GM19452 (cell line): ENCODE data around the gene SCAPER.

ENCODE experiments used
- ATAC-seq: cut with Tn5 transposase; IDR thresholded peaks from one replicate; pipeline ENCODE4 v1.9.1; 2021; ENCODE audit not compliant: unreplicated experiment

The SCAPER gene

DNA sequence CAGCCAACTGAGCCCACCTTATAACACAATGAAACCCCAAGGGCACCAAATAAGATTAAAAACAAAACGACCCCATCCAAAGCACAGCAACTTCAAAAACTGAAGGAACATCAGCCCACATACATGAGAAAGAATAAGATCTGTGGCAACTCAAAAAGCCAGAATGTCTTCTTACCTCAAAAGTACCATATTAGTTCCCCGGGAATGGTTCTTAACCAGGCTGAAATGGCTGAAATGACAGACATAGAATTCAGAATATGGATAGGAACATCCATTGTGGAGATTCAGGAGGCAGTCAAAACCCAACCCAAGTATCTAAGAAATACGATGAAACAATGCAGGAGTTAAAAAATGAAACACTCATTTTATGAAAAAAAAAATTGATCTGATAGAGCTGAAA, 222.3 kb downstream of the SCAPER start:
- ATAC-seq: no peak

- ATAC-seq: no peak
Measured at GRCh38 chr15:76682259-76682658, 222.9 kb downstream of the SCAPER start.

- no peak for ATAC-seq
Measured at GRCh38 chr15:76678766-76679165, 226.4 kb downstream of the SCAPER start.

DNA sequence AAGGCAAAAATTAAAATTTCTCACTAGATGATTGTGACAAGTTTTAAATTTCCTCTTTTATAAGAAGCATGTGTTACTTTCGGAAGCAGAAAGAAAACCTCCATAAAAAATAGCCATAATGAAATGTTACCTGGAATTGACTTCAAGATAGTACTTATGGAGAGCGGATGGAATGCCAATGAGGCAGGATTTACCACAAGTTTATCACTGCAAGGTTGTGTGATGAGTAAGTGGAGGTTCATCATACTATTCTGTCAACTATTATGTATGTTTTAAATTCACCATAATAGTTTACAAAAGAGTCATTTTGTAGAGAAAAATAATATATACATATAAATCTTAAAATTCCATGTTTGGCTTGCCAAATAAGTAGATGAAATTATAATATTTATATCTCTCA, 230.3 kb downstream of the SCAPER start:
- no peak for ATAC-seq

DNA sequence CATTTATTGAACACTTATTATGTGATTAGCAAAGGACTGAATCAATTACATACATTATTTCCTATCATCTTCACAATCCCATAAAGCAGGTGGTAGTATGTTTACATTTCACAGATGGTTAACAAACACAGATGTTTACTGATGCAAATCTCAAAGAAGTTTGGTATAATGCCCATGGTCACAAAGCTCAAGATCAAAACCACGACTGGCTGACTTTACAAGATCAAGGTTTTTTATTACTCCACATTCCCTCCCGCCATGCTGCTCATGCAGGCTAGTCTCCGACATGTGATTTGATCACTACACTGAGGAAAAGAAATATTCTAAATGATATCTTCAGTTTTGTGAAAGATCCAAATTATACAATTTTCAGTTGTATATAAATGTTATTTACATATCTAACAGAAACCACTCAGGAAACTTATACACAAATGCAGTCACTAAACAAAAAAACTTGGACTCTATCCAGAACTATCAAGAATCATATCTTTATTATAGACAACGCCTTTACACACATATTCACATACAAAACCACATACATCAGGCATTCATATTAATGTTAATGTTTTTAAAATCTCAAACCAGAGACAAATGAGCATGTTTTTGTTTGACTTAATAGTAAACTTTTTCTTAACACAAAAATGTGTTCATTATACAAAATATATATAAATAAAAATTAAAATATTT, 235.5 kb downstream of the SCAPER start:
- no peak for ATAC-seq

DNA sequence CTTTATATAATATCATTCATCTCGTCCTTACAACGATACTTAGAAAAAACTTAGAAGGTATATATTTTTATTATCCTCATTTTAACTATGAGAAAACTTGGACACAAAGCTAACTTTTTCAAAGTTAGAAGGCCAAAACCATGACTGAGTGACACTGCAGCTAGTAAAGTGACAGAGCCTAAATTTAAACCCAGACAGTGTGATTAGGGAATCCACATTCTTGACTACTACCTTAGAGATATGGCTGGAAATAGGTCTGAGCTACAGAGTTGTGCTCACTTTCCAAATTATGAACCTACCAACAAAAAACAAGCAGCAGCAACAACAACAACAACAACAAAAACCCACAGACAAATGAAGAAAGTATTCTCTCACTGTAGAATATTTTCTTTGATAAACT, 236.2 kb downstream of the SCAPER start:
- ATAC-seq: no peak

DNA sequence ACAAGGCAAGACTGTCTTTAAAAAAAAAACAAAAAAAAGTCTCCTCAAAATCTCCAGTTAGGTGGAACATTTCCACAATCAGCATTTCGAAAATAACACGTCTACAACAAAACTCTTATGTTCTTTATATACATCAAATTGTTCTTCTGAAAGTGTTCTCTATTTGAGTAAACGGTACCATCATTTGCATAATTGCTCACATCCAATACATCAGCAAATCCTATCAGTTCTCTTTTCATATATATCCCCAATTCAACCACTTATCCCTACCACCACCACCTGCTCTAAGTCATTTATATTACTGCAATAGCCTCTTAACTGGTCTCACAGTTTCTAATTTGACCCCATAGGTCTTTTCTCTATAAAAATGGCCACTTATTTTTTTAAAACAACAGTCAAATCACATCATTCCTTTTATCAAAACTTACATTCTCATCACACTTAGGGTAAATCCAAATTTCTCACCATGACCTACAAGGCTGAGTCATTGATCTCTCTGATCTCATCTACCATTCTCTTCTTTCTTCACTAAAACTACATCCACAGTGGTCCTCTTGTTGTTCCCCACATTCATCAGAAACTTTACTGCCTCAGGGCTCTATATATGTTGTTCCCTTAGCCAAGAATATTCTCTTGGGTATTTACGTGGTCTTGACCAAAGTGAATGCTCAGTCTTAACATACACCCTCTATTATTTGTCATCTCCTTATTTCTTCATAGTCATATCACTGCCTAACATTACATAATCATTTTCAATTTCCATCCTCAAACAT, 237.0 kb downstream of the SCAPER start:
- ATAC-seq: no peak

- ATAC-seq: no peak
Measured at GRCh38 chr15:76664895-76665294, 240.2 kb downstream of the SCAPER start.

GRCh38 chr15:76664411-76664810, 240.7 kb downstream of the SCAPER start:
- no peak for ATAC-seq

DNA sequence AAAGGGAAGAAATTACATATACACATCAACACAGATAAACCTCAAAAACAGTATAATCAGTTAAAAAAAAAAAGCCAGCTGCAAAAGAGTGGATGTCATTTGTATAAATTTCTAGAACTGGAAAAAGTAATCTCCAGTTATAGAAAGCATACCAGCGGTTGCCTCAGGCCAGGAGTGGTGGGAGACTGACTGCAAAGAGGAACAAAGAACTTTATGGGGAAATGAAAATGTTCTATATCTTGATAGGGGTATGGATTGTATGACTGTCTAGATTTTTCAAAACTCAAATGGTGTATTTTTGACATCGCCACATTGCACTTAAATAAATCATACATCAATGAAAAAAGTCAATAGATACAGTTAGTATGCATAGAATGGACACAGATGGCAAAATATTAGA, 241.6 kb downstream of the SCAPER start:
- no peak for ATAC-seq

DNA sequence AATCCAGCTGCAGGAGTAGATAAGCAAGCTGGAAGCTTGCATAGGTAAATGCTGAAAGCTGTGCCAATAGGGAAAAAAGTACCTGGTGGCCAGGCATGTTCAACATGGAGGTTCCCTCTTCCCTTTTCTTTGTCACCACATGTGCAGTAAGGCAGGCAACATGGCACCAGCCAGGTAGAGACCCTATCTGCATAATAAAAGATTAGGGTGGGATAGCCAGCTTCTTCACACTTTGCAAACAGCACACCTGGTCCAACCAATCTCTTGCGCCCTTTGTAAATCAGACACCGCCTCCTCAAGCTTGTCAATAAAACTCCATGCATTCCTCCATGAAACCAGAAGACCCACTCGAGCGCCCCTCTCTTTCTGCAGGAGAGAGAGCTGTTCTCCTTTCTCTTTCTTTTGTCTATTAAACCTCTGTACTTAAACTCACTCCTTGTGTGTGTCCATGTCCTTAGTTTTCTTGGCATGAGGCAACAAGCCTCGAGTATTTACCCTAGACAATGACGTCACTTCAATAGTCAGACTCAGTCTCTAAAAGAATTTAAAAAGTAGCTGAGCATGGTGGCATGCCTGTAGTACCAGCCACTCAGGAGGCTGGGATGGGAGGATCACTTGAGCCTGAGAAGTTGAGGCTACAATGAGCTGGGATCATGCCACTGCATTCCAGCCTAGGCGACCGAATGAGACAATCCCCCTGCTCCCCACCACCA, 256.3 kb downstream of the SCAPER start:
- no peak for ATAC-seq

- ATAC-seq: no peak
Measured at GRCh38 chr15:76647612-76648011, 257.5 kb downstream of the SCAPER start.

- ATAC-seq: no peak
Measured at GRCh38 chr15:76644646-76645045, 260.5 kb downstream of the SCAPER start.

- ATAC-seq: no peak
Measured at GRCh38 chr15:76642671-76643070, 262.5 kb downstream of the SCAPER start.

- ATAC-seq: no peak
Measured at GRCh38 chr15:76637166-76637565, 268.0 kb downstream of the SCAPER start.

GRCh38 chr15:76636059-76636458, 269.1 kb downstream of the SCAPER start:
- ATAC-seq: no peak

DNA sequence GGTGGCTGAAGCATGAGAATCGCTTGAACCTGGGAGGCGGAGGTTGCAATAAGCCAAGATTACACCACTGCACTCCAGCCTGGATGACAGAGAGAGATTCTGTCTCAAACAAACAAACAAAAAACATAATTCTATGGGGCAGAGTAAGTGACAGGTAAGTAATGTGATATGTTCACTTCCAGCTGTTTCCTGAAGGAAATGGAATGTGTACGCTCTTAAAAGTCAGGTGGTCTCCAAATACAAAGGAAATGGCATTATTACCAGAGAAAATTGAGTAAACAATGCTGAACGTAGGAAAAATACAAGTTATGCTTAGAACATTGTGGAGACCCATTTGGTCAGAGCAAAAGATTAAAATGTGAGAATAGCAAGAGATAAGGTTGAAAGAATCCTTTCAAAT, 278.5 kb downstream of the SCAPER start:
- no peak for ATAC-seq

GRCh38 chr15:76625267-76625666, 279.9 kb downstream of the SCAPER start:
- ATAC-seq: no peak

DNA sequence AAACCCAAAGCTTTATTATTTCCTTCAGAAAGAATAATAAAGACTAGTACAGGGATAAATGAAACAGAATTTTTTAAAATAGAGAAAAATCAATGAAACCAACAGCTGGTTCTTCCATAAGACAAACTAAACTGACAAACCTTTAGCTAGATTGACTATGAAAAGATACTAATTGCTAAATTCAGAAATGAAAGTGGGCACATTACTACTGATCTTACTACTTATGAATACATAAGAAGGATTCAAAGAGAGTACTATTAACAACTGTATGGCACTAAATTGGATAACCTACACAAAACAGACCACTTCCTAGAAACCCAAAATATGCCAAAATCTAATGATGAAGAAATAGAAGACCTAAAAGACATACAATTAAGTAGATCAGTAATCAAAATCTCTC, 290.4 kb downstream of the SCAPER start:
- no peak for ATAC-seq

DNA sequence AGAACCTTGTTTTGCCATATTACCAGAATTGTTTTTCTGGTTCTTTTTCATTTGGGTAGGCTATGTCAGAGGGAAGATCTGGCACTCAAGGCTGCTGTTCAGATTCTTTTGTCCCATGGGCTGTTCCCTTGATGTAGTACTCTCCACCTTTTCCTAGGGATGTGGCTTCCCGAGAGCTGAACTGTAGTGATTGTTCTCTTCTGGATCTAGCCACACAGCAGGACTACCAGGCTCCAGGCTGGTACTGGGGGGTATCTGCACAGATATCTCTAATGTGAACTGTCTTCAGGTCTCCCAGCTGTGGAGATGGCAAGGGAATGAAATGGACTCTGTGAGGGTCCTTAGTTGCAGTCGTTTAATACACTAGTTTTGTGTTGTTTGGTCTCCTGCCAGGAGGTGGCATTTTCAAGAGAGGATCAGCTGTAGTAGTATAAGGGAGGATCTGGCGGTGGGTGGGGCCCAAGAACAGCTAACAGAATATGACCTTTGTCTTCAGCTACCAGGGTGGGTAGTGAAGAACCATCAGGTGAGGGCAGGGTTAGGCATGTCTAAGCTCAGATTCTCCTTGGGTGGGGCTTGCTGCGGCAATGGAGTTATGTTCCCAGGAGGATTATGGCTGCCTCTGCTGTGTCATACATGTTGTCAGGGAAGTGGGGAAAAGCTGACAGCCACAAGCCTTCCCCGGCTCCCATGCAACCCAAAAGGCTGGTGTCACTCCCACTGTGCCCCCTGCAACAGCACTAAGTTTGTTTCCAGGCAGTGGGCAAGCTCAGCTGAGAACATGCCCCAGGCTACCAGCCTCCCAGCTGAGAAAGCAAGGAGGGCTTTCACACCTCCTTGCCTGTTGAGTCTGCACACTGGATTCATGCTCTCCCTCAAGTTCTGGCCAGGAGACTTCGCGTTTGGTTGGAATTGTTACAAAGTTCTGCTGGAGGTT, 316.1 kb downstream of the SCAPER start:
- no peak for ATAC-seq

DNA sequence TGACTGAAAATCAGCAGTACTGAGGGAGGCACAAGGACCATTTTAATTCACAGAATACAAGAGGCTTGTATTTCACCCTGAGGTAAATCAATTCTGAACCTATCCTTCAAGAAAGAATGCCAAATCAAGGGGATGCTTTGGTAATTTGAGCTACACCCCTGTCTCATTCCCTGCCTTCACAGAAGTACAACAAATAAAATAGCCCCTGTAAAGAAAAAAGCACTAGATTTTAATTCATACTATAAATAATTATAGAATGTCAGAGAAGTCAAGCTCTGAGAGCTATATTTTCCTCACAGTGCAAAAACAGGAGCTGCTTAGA, 319.6 kb downstream of the SCAPER start:
- no peak for ATAC-seq
